Activated CD8-positive, alpha-beta memory T cell treated with anti-CD3 and anti-CD28 coated beads for 1 hour (primary cell): ENCODE measurements around the gene ASPHD1.
"Not testable (repeated sequence)": the region's sequence is repeated elsewhere in the genome, so short reads cannot be mapped to it uniquely, and the experiment has no call there.

Experiments
- DNase-seq, 2 donors: peaks; one replicate each; pipeline ENCODE4 v3.0.0-alpha.2; 2020; ENCODE audit warnings: low read depth in 1 of 2; ENCODE audit errors: extremely low read depth in 1 of 2

Gene ASPHD1

DNA sequence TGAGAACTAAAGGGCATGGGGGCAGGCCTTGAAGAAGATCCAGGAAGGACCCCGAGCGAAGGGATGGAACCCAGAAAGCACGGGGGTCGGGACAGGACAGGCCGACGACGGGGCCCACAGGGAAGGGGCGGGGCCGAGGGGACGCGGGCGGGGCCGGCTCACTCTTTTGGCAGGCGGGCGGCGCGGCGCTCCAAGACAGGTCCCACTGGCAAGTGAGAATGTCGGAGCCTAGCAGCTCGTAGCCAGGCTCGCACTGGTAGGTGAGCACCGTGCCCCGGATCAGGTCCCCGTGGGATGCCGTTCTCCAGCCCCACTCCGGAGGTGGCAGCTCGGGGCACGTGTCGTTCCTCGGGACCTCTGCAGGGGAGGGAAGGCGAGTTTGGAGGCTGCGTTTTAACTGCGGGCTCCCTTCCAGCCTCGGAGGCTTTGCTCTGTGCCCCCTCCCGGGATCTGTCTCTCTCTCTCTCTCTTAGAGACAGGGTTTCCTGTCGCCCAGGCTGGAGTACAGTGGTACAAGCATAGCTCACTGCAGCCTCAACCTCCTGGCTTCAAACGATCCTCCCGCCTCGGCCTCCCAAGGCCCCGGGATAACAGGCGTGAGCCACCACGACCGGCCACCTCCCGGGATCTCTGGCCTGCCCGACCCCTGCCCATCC, 23.6 kb upstream of the ASPHD1 start:
- DNase-seq, result no peak

DNA sequence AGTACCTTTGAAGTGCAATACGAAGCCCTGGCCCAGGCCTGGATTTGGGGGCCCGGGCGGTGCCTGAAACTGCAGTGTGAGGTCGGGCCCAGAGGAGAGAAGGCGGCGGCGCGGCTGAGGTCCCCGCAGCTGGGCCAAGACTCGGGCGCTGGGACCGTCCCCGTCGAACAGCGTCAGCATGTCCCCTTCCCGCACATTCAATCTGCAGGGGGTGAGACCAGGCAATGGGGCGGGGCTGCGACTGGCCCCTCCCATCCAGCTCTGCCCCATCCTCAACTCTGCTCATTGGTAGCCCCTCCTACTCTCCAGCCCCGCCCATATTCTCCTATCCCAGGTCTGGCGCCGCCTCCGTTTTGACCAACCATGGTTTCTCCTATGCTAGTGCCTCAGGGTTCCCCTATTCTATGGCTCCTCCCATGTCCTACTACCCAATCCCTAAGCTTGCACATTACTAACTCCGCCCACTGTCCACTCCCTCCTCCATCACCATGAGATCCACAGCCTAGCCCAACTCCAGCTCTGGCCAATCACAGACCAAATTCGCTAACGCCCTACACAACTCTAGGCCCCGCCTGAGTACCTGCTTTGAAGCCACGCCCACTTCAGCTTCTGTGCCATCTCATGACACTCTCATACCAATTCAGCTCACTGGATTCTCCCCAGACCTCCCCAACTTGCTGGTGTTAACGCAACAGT, 22.9 kb upstream of the ASPHD1 start:
- DNase-seq, result no peak

DNA sequence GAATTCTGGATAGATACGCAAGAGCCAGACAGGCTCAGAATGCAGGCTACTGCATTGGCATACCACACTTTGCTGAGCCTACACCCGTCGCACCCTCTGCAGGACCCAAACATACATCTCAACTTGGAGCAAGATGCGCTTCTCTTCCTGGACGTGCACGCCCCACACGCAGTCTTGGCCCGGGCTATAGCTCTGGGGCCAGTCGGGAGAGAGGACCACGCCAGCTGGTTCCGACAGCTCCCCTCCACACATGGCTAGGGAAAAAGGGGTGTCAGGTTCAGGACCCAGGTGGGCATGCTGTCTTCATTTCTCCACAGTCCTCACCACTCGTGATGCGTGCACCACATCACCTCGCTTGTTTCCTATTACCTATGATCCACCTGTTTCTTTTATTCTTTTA, 22.1 kb upstream of the ASPHD1 start:
- no peak for DNase-seq

DNA sequence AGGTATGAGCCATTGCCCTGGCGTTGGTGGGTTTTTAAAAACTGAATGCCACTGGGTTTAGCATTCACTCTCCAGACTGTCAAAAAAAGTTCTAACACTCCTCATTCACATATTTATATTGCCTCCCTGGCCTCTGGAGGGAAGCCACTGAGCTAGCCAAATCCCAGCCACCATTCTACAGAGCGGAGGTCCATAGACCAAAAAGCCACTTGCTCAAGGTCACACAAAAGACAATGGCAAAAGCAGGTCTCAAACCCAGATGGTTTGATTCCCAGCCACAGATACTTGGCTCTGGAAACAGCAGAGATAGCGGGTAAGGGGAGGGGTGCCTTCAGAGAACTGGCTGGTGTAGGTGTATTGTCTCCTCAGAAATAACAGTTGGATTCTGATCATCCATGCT, 19.2 kb upstream of the ASPHD1 start:
- no peak for DNase-seq

DNA sequence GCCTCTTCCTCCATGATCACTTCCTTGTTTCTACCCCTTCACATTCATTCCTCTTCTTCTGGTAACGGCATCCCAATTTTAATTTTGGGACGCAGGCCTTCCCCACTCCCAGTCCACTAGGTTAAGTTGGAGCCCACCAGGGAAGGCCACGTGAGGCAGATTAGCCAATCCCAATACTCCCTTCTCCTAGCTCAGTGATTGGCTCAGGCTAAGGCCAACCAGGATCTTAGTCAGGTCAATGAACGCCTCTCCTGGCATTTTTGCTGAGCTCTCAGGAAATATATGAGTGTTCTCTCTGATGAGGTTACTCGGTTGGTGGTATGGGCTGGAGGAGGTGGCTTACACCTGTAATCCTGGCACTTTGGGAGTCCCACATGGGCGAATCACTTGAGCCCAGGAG, 16.3 kb upstream of the ASPHD1 start:
- no peak for DNase-seq

DNA sequence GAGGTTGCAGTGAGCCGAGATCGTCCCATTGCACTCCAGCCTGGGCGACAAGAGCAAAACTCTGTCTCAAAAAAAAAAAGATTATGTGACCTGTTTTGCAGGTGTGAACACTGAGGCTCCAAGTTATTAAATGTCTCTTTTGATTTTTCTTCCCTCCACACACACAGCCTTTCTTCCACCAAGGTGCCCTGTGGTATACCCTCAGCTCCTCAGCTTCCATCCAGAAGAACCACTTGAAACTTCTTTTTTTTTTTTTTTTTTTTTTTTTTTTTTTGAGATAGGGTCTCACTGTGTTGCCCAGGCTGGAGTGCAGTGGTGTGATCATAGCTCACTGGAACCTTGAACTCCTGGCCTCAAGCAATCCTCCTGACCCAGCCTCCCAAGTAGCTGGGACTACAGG, 10.9 kb upstream of the ASPHD1 start:
- not testable (repeated sequence) for DNase-seq

DNA sequence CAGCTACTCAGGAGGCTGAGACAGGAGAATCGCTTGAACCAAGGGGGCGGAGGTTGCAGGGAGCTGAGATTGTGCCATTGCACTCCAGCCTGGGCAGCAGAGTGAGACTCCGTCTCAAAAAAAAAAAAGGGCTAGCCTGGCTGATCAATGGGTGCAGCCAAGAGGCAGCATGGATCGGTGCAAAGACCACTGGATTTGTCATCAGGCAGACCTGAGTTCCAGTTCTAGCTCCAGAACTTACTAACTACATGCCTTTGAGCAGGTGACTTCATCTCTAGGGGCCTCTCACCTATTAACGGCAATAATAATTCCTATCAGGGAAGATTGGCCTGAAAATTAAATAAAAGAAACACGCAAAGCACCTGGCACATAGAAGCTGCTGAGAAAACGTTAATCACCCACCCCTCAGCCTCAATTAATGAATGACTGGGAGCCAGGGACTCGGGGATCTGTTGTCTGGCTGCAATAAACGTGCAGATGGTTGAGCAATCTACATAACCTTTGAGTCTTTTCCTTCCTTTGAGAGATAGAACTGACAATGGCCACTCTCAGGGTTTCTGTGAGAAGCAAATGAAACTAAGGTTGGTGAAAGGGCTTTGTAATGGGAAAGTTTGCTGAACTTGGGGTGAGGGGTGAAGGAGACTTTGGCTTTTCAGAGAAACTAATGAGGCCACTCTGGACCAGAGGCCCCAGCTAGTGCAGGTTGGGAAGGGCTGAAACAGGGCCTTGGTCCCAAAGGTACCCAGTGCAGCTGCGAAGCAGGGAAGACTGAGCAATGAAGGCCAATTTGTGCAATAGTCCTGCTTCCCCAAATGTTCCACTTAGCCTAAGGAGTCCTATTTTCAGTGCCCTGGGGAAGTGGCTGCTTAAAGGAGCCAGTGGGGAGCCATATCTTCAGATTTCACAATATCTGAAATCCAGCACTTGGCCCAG, 8.5 kb upstream of the ASPHD1 start:
- DNase-seq, result no peak

DNA sequence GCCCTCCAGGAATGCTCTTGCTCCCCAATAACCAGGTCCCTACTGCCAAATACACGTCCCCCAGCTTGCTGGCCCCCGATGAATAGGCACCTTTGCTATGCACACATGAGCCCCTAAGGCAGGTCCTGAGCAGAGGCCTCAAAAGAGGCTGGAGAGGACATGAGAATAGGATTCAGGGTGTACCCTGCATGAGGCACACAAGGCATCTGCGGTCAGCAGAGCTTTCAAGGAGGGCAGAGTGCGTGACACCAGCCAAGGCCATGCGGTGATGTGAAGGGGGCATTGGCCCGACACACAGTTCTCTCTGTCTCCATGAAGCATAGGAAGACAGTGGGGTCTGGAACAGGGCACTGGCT, 7.9 kb upstream of the ASPHD1 start:
- no peak for DNase-seq

DNA sequence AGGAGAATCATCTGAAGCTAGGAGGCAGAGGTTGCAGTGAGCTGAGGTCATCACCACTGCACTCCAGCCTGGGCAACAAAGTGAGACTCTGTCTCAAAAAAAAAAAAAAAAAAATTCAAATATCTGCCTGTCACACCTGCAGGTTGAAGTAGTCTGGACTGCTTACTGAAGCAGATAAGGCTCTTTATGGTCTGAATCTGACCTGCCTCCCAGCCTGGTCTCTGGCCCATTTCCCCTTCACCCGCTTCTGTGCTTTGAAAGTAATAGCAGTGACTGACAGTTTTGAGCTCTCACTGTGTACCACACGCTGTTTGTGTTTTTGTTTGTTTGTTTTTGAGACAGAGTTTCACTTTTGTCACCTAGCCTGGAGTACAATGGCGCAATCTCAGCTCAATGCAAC, 6.7 kb upstream of the ASPHD1 start:
- DNase-seq, result no peak

DNA sequence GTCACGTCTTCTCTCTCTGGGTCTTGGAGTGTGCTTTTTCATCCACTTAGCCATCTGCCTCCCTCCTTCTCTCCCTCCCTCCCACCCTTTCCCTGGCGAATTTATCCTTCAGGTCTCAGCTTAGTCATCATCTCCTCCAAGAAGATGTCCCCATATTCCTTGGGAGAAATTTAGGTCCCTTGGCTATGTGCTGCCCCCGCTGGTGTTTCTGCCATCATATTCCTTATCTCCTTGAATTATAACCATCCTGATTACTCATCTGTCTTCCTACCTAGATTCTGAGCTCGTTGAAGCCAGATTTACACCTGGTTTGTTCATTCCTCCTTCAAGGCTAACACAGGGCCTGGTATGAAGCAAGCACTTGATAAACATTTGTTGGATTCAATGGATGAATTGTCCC, 5.9 kb upstream of the ASPHD1 start:
- DNase-seq, result no peak

DNA sequence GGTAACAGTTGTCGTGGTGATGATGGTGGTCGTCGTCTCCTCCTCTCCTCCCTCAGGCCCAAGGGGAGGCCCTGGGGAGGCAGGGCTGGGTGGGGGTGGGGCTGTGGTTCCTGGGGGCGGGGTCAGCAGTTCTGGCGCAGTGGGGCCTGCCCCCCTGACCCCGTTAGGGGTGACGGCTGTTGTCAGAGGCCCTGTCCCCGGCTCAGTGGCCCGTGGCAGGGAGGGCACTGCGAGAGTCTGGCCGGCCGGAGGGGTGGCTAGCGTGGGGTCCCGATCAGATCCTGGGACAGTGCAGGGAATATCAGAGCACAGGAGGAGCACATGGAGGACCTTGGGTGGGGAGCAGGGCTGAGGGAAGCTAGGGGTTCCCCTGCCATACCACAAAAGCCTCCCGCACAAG, 3.4 kb upstream of the ASPHD1 start:
- DNase-seq, result no peak

DNA sequence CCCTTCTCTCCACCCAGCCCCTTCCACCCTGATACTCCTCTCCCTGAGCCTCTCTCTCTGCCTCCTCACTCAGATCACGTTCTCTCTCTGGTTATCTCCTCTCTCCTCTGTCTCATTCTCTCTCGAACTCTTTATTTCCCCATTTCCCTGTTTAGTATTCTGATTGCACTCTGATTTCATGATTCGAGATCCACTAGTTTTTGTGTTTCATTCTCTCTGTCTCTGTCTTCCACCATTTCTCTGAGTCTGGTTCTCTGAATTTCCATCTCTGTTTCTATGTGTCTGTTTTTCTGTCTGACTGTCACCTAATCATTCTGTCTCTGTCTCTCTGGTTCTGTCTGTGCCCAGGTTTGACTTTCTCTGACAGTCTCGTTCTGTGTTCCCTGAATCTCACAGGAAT, 3.0 kb upstream of the ASPHD1 start:
- DNase-seq, result no peak

DNA sequence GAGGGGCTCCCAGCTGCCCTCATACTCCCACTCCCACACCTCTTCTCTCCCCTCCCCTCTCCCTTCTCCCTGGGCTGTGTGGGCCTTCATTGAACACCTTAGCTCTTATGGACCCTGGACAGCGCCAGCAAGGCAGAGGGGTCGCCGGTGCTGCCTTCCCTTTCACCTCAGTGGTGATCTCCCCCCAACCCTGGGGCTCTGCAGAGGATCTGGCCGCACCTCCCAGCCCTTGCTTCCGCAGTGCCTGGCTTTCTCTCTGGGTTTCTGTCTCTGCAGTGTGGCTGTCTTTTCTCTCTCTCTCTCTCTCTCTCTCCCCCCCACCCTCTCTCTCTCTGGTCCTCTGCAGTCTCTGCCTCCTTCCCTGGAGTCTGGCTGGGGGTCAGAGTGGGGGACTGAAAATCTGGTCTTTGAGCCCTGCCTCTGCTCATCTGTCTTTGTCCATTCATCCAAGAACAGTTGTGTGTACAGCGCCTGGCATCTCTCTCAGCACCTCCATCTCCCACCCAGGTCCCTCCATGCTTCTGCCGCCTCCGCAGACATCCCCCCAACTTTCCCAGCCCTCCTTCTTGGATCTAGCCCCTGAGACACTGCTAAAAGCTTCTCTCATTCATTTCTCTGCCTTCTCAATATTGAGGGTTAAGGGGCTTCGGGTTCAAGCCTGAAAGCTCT, 2.0 kb upstream of the ASPHD1 start:
- no peak for DNase-seq

DNA sequence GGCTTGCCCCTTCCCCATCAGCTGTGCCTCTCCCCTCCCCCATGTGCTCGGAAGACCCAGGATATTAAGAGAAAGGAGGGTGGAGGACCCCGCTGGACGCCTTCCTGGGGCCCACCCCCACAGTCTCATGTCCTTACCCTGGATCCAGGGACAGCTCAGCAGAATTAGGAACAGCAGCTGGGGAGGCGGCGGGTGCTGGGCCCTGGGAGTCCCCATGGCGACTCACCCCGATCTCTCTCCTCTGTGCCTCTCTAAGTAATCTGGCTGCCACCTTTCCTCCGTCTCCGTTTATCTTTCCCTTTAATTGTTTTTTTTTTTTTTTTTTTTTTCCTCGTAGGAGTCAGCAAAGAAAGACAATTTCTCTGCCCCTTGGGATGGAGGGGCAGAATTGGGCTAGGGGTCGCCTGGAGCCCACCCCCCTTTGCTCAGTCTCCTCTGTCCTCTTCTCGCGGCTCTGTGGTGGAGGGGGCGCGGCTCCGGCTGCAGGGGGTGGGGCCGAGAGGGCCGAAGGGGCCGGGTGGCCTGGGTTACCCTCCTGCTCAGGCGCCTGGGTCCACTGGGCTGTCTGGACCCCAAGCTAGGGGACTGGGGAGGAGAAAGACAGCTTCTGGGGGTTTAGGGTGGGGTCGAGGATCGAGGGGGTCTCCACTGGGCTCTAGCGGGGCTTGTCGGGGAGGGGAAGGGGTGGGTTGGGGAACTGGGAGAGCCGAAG, 1.3 kb upstream of the ASPHD1 start:
- DNase-seq, result no peak

DNA sequence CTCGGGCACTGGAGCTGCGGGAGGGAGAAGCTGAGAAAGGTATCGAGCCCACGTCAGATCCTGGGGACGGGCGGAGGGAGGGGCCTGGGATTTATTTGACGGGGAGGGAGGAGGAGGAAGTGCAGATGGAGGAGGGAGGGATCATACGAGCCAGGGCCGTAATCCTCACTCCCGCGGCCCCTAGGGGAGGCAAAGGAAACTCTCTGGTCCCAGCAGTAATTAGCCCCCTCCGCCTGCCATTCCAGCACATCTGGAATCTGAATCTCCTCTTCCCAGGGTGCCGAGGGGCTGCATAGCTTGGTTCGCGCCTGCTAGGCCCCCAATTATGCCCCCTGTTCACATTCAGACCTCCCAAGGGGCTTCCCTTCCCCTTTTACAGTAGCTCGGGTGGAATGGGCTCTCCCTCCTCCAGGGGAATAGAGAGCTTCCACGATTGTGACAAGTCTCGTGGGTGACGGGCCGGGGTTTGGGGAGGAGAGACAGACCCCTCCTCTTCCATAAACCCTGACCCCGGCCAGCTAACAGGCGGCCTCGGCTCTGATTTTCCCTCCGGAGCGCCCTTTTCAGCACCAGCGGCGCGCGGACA, 679 bp upstream of the ASPHD1 start, which contains the start of gene SEZ6L2:
SEZ6L2 (minus strand) TSS at position 35 of the 586 bp plus-strand sequence. CDS start 531 bp downstream, outside the sequence.
- peak in 1 of 2 donors; percentile 28 for DNase-seq

DNA sequence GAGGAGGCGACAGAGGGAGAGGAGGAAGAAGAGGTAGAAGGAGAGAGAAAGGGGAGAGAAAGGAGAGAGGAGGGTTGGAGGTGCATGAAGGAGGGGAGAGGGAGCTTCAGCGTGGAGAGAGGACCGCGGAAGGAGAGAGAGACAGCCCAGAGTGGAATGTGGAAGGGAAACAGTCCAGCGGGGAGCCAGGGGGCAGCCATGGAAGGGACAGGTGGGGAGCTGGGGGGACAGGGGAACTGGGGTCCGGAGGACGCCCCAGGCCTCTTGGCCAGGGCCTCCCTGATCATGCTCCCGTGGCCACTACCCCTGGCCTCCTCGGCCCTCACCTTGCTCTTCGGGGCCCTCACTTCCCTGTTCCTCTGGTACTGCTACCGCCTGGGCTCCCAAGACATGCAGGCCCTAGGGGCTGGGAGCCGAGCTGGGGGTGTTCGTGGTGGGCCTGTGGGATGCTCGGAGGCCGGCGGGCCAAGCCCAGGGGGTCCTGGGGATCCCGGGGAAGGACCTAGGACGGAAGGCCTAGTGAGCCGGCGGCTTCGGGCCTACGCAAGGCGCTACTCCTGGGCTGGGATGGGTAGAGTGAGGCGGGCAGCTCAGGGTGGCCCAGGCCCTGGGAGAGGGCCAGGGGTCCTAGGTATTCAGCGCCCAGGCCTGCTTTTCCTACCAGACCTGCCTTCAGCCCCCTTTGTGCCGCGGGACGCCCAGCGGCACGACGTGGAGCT, 759 bp downstream of the ASPHD1 start:
- DNase-seq, result no peak

DNA sequence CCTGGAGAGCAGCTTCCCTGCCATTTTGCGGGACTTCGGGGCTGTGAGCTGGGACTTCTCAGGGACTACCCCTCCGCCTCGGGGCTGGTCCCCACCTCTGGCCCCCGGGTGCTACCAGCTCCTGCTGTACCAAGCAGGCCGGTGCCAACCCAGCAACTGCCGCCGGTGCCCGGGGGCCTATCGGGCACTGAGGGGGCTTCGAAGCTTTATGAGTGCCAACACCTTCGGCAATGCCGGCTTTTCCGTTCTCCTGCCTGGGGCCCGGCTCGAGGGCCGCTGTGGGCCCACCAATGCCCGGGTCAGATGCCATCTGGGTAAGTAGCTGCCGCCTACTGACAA, 1.3 kb downstream of the ASPHD1 start:
- DNase-seq, result no peak

DNA sequence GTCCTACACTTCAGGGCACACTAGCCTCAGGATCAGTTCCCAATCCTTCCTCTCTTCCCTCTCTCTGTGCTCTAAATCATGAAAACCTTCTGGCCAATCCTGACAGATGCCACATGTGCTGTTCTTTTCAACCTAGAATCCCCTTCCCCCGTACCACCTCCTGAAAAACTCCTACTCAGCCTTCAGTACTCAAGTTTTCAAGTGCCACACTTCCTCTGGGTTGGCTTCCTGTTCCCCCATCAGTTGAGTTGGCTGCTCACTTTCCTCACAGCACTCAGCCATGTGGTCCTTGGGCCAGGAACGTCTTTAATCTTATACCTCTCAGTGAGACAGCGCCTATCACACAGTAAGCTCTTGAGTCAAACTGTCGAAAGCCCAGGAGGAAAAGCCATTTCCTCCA, 3.3 kb downstream of the ASPHD1 start:
- no peak for DNase-seq

DNA sequence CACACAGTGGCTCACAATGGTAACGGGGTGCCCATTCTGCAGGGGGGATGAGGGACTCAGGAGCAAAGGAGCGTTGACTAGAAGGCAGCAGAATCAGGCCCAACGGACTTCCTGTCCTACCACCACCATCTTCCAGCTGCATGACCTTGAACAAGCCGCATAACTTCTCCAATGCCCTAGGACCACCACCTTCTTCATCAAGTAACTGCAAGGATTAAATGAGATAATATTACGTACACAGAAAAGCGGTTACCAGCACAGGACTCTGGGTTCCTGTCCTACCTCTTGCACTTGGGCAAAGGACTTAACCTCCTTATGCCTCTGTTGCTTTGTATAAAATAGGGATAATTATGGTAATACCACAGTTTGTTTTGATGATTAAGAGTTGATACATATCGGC, 4.7 kb downstream of the ASPHD1 start:
- DNase-seq, result no peak

DNA sequence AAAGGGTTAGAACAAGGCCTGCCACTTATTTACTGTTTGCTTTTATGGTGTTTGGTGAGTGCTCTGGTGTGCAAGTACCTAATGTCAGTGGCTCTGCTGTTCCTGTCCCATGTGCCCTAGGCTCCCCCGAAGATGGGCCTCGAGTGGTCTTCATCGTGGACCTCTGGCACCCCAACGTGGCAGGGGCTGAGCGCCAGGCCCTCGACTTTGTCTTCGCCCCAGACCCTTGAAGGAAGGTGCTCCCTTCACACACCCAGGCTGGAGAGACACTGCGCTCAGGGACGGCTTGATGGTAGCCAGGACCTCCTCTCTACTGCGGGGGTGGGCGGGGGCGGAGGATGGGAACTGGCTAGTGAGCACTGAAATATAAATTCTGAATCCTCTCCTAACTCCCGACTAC, 5.4 kb downstream of the ASPHD1 start:
- DNase-seq, result no peak
